NCI-H524 (cell line): Measurements from ENCODE around the gene DUSP8.

Source experiments
- DNase-seq, 2 experiments: peaks; one replicate each; lab custom pipeline; 2025; lab: John Stamatoyannopoulos, UW

The DUSP8 gene

DNA sequence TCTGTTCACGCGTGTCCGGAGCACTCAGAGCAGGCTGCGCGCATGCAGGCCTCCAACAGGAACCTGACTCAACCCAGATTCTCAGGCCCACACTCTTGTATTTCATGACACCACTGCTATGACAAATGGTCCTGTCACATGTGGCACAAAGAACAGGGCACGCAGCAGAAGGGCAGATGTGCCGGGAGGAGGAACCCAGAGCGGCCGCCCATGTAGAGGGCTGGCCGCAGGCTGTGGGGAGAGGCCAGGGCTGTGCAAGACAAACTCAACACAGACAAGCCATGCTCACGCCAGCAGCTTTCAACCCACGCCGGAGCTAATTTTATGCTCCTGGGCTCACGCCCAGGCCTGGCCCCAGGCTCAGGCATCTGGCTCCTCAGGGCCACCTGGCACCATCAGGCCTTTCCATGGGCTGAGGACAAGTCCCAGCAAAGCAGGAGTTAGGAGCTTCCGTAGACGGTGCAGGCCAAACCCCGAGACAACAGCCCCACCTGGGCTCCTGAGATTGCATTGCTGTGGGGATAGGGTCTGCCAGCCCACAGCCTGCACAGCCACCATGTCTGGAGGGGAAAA lies 40.0 kb downstream of the DUSP8 start:
- peak in 1 of 2 experiments; percentile 35 for DNase-seq

DNA sequence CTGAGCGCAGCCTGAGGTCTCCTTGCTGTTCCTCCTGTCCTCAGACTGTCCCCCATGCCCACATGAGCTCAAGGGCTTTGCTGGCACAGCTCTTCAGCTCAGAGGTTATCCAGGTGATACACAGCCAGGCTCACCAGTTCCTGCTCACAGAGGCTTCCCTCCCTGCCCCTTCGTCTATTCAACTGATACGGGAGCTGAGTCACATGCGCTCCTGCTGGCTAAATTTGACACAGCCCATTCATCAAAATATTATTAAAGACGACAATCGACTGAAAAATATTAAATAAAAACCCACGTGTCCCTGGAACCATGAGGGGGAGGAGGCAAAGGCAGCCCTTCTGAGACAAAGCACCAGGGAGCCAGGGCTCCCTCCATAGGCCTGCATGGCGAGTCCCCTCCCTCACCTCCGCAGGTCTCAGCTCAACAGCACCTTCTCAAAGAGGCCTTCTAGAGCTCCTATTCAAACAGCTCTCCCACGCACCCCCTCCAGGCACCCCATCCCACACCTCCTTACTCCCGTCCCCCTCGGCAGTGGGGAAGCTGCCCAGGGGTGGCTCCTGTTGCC lies 40.5 kb downstream of the DUSP8 start:
- DNase-seq = no peak

DNA sequence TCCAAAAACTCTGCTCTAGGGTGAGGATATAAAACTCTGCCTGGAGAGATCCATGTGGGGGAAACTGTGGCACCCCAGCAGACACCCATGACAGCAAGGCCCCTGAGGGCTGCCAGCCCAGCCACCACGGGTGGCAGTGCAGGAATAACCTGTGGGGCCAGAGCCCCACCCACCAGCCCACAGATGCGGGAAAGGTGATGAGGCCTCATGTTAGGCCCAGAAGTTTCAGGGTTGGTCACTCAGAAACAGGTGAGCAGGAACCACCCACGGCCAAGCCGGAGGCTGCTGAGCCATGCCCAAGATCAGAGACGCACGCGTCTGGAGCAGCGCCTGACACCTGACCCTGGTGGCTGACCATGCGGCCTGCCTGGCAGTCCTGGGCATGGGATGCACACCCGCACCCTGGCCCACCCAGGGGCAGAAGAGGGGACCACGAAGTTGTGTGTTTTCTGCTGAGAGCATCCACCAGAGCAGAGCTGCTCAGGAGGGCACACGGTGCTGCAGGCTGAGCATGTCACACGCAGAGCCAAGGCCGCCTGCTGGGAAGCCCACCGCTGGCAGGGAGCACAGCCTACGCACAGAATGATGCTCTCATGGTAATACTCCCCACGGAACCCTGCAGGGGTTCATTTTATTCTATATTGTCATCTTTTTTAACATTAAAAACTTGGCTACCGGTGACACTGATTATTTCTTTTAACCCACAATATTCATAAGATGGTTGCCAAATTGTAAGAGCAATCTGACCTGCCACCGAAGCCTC lies 41.2 kb downstream of the DUSP8 start:
- no peak for DNase-seq

DNA sequence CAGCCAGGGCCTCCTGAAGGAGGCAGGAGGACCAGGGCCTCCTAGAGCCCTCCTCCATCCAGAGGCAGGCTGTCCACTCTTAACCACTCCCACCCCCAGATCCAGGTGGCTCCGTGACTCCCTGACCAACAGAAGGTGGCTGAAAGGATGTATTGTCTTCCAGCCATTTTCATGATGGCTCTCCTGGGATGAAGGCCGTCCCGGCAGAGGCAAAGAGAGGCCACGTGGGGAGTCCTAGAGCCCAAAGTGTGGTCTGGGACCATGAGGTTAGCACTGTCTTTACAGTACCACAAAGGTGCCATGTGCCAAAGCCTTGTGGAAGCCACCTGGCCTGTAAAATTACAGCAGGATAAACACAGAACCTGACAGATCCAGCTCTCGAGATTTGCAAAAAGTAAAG lies 42.3 kb downstream of the DUSP8 start:
- no peak for DNase-seq

DNA sequence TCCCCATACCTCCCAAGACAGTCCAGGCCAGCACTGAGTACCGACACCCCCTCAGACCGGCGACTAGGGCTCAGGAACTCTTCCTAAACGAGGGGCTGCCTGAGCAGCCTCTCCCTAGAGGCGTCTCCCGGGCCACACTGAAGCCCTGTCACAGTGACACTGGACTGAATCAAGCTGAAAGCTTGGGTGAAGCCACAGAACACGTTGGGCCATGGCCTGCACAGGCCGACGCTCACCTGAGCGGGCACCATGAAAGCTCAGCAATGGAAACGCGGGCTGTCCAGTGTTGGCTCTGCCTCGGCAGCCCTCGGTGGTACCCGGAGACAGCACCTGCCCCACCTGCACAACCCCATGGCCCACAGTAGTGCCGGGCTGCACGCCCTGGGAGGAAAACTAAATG lies 42.8 kb downstream of the DUSP8 start:
- no peak for DNase-seq

DNA sequence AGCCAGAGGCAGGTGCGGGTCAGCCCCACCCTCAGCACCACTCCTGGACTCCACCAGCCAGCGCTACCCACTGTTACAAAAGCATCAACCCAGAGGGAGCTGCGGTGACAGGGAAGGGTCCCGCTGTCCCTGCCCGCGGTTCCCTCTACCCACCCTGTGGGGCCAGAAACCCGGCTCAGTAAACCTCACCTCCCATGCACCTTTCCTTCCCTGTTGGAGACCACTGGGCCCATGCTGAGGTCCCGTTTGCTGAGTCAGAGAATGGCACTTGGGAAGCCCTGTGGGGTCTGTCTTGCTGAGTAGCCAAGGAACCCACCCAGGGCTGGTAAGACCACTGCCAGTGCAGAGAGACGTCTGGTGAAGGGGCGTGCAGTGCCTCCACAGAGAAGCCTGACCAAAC lies 43.4 kb downstream of the DUSP8 start:
- DNase-seq = no peak

DNA sequence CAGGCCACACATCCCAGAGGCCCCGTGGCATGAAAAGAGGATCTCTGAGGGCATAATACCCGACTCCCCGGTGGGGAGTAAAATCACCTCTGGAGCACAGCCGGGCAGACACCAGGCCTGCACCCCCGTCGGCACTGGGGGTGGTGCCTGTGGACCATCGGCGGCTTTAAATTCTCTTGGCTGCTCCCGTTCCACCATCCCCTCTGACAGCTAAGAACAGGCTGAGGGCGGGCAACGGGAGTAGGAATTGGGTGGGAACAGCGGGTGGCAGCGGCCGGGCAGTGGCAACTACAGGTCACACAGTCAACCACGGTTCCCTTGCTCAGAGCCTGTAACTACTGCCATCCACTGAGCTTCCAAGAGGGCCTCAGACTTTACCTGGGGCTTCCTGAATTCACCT lies 45.3 kb downstream of the DUSP8 start:
- no peak for DNase-seq

DNA sequence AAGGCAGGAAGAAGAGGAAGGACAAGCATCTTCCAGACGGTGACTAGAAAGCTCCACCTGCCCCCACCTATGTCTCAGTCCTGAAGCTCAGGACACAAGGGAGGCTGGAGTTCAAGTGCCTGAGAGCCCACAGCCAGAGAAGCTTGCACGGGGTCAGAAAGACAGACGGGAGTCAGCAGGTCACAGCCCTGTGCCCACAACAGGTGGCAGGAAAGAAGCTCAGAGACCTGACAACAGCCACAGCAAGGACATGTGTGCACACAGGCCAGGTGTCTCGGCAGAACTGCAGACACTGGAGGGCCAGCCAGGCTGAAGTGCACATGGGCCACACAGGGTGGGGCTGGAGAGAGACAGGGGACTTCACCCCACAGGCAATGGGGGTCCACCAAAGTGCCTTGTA lies 48.3 kb downstream of the DUSP8 start:
- DNase-seq = no peak

DNA sequence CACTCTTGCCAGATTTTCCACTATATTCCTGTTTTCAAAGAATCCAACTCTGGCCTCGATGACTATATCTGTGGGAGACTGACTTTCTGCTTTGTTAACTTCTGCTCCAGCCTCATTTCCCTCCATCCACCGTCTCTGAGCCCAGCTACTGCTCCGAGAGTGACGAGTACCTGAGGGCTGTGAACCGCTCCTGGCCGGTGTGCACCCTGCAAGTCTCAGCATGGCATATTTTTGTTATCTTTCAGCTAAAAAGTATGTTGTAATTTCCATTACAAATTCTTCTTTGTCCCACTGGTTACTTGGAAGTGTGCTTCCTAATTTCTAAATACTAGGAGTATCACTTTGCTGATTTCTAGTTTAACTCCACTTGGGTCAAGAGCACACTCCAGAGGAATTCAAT lies 49.0 kb downstream of the DUSP8 start:
- DNase-seq = no peak

DNA sequence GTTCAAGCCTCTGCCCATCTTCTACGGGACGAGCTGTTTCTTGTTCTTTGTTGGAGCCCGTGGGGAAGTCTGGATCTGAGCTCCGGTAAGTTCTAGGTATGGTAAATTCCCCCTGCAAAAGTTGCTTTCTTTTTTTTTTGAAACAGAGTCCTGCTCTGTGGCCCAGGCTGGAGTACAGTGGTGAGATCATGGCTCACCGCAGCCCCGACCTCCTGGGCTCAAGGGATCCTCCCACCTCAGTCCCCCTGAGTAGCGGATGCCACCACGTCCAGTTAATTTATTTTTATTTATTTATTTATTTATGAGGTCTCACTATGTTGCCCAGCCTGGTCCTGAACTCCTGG lies 50.0 kb downstream of the DUSP8 start:
- DNase-seq = no peak

DNA sequence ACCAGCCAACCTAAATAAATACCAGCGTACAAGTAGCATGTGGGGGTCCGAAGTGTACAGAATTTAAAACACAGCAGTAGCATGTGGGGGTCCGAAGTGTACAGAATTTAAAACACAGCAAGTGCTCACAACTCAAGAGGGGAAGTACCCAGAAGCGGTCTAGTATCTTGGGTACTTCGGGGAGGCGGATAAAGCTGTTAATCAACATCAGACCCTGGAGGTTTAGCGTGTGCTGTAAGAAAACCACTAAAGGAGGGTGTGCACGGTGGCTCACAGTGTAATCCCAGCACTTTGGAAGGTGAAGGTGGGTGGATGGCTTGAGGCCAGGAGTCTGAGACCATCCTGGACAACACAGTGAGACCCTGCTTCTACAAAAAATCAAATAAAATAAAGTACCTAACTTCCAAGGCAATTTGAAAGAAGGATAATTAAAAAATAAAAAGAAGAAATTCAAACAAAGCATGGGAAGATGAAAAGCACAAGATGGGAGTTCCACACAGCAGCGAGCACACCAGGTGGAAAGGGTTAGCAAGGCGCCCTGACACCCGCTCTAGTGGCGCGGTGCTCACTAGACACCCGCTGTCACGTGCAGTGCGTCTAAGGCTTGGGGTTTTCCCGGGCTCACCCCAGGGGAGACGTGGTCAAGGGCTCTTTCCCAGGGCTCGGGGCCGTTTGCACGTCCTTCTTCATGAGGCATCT lies 50.5 kb downstream of the DUSP8 start:
- DNase-seq = no peak

DNA sequence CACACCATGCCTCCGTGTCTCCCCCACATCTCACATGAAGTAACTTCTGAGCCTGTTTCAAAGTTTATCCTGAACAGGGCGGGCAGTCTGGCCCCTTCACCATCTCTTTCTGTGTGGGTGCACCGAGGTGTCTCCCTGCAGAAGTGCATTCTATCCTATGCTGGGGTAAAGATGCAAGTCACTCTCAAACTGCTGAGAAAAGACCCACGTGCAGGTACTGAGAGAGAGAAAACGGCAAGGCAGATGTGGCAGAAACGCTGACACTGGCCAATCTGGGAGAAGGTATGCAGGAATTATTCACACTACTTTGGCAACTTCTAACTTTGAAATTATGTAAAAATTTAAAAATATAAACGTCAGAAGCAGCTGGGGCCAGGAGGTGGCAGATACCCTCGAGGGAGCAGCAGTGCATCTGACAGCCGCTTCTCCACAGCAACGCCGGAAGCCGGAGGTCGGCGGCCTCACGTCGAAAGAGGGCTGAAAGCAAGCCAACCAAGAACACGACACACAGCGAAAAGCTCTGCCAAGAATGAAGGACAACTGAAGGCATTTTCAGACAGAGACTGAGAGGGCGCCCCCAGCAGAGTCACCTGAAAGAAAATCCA lies 51.3 kb downstream of the DUSP8 start:
- DNase-seq = no peak

DNA sequence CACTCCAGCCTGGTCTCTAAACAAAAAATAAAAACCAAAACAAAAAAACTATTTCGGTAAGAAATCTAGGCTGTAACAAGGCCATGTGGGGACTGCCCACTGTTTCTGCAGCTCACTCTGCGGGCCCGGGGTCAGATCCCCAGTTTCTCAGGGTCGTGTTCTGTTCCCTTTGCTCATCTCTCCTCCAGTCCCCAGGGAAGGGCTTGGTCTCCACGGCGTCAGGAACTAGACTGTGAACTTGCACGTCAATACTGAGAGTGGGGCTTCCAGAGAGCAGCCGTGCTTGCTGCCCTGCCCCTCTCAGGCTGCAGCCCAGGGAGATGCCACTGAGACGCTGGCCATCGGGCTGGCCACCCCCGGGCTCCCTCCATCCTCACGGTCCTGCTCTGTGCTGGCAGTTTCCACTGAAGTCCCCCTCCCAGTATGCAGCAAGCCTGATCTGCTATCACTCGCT lies 51.8 kb downstream of the DUSP8 start:
- no peak for DNase-seq

DNA sequence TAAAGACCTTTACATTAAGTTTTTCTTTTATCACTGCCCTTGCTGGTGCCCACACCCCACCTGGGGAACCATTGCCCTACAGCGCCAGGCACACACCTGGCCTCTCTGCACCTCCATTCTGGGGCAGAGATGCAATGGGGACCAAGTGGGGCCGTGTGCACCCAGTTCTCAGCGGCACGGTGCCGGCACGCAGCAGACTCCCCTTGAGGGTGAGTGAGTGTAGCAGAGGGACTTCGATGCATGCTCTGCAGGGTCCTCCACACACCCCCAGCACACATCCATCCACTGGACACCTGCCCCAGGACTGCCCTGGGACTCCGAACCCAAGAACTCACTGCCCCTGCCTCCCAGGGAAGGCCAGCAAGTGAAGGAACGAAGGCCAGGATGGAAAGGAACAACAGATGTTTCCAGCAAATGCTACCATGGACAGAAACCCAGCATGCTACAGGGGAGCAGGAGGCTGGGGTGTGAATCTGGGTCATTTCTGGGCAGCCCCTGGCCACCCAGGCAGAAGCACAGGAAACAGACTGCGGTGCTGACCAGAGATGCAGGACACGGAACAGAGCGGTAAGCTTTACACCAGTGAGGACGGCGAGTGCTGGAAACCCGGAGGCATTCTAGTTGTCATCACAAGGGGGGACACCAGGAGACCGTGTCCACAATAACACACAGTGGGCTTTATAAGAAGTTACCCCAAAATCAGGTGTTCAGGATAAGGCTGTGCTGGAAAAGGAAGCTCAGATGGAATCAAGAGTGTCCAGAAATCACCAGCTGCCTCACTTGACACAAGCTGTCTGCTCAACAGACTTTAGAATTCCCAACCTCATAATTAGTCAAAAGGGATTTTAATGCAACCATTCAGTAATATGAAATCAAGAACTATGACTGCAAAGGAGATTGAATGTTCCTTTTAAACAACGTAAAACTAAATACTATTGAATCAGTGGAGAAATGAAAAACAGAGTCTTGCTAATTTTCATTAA lies 52.8 kb downstream of the DUSP8 start:
- DNase-seq = no peak

DNA sequence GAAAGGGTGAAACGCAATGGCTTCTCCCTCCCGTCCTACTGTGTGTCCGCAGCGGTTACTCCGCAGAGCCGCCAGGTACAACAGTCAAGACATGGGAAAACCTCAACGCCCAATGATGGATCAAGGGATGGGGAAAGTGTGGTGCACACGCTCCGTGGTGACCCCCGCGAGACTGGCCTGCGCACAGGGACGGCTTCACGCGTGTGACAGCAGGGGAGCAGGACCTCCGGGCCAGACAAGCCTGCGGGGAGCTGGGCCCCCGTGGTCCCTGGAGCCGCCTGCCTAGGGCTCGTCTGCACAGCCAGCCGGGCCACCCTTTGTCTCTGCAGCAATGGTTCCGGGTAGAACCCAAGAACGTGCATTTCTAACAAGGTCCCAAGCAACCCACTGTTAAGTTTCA lies 53.8 kb downstream of the DUSP8 start:
- no peak for DNase-seq

DNA sequence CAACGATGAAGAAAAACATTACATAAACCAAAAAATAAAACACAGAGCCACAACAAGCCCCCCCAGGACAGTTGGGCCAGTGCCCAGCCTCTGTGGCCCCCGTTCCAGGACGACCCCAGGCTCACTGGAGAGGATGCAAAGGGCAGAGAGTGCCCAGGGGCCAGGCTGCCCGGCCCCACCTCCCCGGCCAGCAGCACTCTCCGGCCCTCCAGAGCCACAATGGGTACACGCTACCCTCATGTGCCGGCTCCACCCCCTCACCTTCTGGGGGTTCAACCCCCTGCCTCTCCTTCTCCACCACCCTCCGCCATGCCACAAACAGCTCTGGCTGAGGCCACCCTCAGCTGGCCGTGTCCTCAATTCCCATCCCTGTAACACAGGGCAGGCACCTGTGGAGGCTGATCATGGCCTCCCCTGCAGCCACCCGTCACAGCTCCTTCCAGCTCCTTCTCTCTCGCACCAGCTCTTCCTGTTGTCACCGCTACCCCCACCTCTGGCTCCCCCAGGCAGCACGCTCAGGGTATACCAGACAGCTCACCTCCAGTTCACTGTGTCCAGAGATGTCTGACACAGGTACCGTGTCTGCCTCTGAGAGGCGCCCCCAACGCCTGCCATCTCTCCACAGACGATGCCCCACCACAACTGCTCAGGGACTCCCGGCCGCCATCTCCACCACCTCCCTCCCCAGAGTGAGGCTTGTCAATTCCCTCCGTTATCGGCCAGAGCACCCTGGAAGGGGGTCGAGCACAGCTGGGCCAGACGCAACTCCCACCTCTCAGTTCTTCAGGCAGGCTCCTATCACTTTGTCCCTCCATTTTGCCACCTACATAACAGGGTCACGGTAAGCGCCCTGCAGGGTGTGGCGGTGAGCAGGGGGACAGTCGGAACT lies 54.7 kb downstream of the DUSP8 start:
- no peak for DNase-seq

DNA sequence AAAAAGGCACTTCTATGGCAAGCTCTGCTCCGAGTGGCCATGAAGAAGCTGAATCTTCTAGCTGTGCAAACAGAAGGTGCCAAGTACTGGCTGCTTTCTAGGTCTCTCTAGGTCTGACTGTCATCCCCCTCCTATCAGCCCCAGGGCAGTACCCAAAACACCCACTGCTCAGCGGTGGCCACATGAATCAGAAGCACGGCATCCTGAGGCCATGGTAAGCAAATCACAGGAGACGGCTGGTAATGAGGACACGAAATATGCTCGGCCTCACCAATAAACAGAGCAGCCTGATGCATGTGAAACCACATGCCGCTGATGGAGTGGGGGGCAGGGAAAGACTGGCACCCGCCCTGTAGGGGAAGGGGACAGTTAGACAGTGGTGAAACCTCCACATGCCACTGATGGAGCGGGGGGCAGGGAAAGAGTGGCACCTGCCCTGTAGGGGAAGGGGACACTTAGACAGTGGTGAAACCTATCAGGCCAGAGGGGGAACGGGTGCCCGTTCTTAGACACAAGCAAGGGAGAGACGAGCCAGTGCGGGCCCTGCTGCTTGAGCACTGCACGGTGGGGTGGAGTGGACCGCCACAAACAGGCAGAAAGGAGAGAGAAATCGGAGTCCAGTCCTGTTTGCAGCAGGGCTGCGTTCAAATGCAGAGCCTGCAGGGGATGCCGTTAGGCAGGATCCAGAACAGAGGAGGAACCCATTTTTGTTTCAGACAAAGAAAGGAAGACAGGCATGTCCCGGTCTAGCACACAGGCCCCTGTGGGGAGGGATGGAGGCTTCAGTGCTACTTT lies 55.6 kb downstream of the DUSP8 start:
- DNase-seq = no peak

DNA sequence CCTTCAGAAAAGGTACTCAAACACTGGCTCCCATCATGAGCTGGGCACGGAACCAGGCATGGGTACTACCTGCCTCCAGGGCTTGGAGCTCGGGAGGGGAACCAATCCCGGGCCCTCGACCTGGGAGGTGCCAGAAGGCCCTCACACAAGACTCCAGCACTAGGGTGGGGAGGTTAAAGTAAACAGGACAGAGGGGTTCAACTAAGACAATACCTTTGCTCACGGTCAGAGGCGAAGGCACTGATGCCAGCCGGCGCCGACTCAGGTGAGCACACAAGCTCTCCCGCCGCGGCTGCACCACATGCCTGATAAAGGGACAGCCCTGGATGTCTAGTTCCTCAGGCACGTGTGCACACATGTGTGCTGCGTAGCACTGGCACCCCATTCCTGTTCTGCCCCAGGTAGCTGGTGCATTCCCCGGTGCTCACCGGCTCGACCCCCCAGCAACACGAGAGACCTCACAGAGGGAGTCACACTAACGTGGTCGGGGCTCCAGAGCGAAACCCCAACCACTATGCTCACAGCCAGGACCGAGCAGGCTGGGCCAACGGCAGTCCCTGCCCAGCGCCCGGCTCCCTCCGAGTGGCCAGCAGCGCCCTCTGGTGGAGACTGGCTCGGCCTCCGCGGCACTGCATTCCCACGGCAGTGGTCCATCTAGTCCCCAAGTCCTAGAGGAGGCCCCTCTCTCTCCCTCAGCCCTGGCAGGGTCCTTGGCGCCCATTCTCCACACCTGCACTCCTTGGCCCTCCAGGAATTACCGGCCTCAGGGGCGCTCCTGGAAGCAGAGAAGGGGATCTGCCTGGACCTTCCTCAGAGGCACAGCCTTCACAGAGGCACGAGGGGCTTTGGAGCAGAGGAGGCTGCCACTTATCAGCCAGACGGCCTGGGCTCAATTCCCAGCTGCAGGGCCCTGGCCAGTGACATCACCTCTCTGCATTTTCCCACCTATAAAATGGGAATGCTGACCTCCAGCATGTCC lies 56.7 kb downstream of the DUSP8 start:
- DNase-seq = peak; percentile 2 to 42
